Thoracic aorta (tissue), 2 donors: ENCODE results near the gene CLRN3. TPM values are rescaled to one million over a fixed set of nuclear protein-coding genes. Genes with fewer than 3 reads are reported as not detected.

ENCODE experiments used
- ATAC-seq: fragments of 150-250 bp; one replicate; pipeline ENCODE4 v1.8.0; 2017; ENCODE audit warnings: low read depth; ENCODE audit not compliant: insufficient number of reproducible peaks, low FRiP score
- DNase-seq: peaks from one replicate; pipeline ENCODE4 v3.0.0-alpha.2; 2020; ENCODE audit warnings: low spot score
- H3K27ac ChIP-seq, 2 donors: fragments of 200-600 bp; sonication (generic); 1 replicate in 1 of 2; 2 replicates in 1 of 2; pipeline ENCODE4 v1.5.1; 2016; ENCODE audit warnings: mild to moderate bottlenecking in 2 of 2, moderate library complexity in 2 of 2
- H3K27me3 ChIP-seq: fragments of 200-600 bp; sonication (generic); replicated peaks from 2 replicates; pipeline ENCODE4 v1.6.0; 2016; ENCODE audit warnings: mild to moderate bottlenecking; ENCODE audit not compliant: insufficient read depth
- H3K36me3 ChIP-seq: fragments of 200-600 bp; sonication (generic); one replicate; pipeline ENCODE4 v1.5.1; 2016
- H3K4me1 ChIP-seq, 2 donors: fragments of 200-600 bp; sonication (generic); 1 replicate in 1 of 2; 2 replicates in 1 of 2; pipeline versions ENCODE4 v1.5.1 to v1.6.0; 2016; ENCODE audit warnings: low read depth in 2 of 2, mild to moderate bottlenecking in 1 of 2; ENCODE audit not compliant: control insufficient read depth in 1 of 2
- H3K4me3 ChIP-seq: fragments of 200-600 bp; sonication (generic); 2 replicates; pipeline ENCODE4 v1.5.1; 2016; ENCODE audit warnings: mild to moderate bottlenecking
- H3K9me3 ChIP-seq: fragments of 200-600 bp; sonication (generic); 2 replicates; pipeline ENCODE4 v1.5.1; 2016
- CTCF ChIP-seq: fragments of 200-600 bp; sonication (generic); IDR thresholded peaks from one replicate; pipeline ENCODE4 v1.5.1; 2019; ENCODE audit warnings: antibody characterized with exemption
- total RNA-seq, 2 donors: library from RNA; depleted of rRNA; stranded (reverse); fragments of >200 nt; gene quantifications; one replicate each; pipeline versions ENCODE4 v1.1.0 to v1.2.3, GENCODE V29; 2016

CLRN3 gene
- total RNA-seq, 2 donors from 2014 or later = not detected

- TF ChIP-seq CTCF = no peak
- DNase-seq (no peak), ATAC-seq (no peak)
- Histone ChIP-seq H3K4me3 (no peak overlapping the region), H3K4me1 (peaks cover 0 to 15% of the 10 kb centered on the region in 2 donors), H3K36me3 (no peaks in the 10 kb centered on the region), H3K27ac (no peak overlapping the region), H3K9me3 (peaks cover 9% of the 10 kb centered on the region), H3K27me3 (no peaks in the 10 kb centered on the region)
Observed at GRCh38 chr10:127872871-127873600, 19.7 kb downstream of the CLRN3 start.

- H3K36me3 ChIP-seq = no peaks in the 10 kb centered on the region
- H3K4me1 ChIP-seq = peaks cover 0 to 15% of the 10 kb centered on the region in 2 donors
- H3K9me3 ChIP-seq = peaks cover 9% of the 10 kb centered on the region
- no peak overlapping the region for H3K4me3 ChIP-seq
- DNase-seq (no peak), ATAC-seq (no peak)
- no peak for TF ChIP-seq CTCF
- no peaks in the 10 kb centered on the region for H3K27me3 ChIP-seq
- no peak overlapping the region for H3K27ac ChIP-seq
Observed at GRCh38 chr10:127872011-127872761, 20.6 kb downstream of the CLRN3 start.

- H3K27me3 ChIP-seq = no peaks in the 10 kb centered on the region
- H3K4me1 ChIP-seq = peaks cover 0 to 15% of the 10 kb centered on the region in 2 donors
- ATAC-seq = no peak
- peaks cover 9% of the 10 kb centered on the region for H3K9me3 ChIP-seq
- DNase-seq = no peak
- no peak overlapping the region for H3K4me3 ChIP-seq
- H3K36me3 ChIP-seq = no peaks in the 10 kb centered on the region
- no peak overlapping the region for H3K27ac ChIP-seq
- TF ChIP-seq CTCF = no peak
Observed at GRCh38 chr10:127871631-127872010, 21.1 kb downstream of the CLRN3 start.

GRCh38 chr10:127869329-127869728, 23.4 kb downstream of the CLRN3 start:
- Histone ChIP-seq H3K36me3 (no peaks in the 10 kb centered on the region), H3K4me1 (peaks cover 0 to 15% of the 10 kb centered on the region in 2 donors)
- TF ChIP-seq CTCF = no peak

GRCh38 chr10:127867805-127868204, 24.9 kb downstream of the CLRN3 start:
- TF ChIP-seq CTCF = no peak
- Histone ChIP-seq H3K27me3 (no peaks in the 10 kb centered on the region), H3K9me3 (peaks cover 13% of the 10 kb centered on the region), H3K4me1 (peaks cover 0 to 13% of the 10 kb centered on the region in 2 donors), H3K4me3 (no peak overlapping the region), H3K36me3 (no peaks in the 10 kb centered on the region), H3K27ac (no peak overlapping the region)
- no peak for DNase-seq
- ATAC-seq = no peak

More at GRCh38 chr10:127869329-127869728, 23.4 kb downstream of the CLRN3 start:
- H3K27ac ChIP-seq = no peak overlapping the region
- no peak for ATAC-seq
- H3K9me3 ChIP-seq = peaks cover 9% of the 10 kb centered on the region
- H3K27me3 ChIP-seq = no peaks in the 10 kb centered on the region
- no peak for DNase-seq
- H3K4me3 ChIP-seq = no peak overlapping the region
